ENCODE measurements around the gene ACSL1. TPM values are rescaled to one million over a fixed set of nuclear protein-coding genes. Genes with fewer than 3 reads are reported as not detected.

Gene ACSL1
- total and polyA plus RNA-seq, 2 of the 8 experiments (the other 6 are each of a cell fraction or from before 2014, with no cell fraction given), result 2.3 to 8.7 TPM

GRCh38 chr4:184856277-184856609 lies 30.5 kb upstream of the ACSL1 start:
- Histone ChIP-seq H4K20me1 (replicated peaks in 1 of 2; ENCODE audit: control insufficient read depth in 1 of 2, insufficient read depth in 2 of 2, low read length in 2 of 2) (no peaks in the 10 kb centered on the region), H3K4ac (replicated peaks; ENCODE audit: insufficient read length, low read depth, low read length) (no peak overlapping the region), H2BK5ac (ENCODE audit: low read depth, low read length) (no peak overlapping the region), H3K4me1 (replicated peaks in 1 of 4; ENCODE audit: control insufficient read depth in 3 of 4, insufficient read depth in 4 of 4, low read length in 3 of 4) (no peaks in the 10 kb centered on the region; a peak in 1 of 7 replicates), H2AFZ (ENCODE audit: low read length) (no peak overlapping the region), H4K5ac (ENCODE audit: insufficient read length, low read depth, low read length) (no peak overlapping the region), H4K91ac (replicated peaks; ENCODE audit: insufficient read length, low read length) (no peak overlapping the region), H3K4me3 (ENCODE audit: extremely low read depth in 1 of 4, insufficient read depth in 2 of 4, low read depth in 3 of 4, low read length in 4 of 4) (no peak overlapping the region), H2AK5ac (ENCODE audit: low read depth, low read length) (no peak overlapping the region), H3K56ac (replicated peaks; ENCODE audit: insufficient read length, low read depth, low read length) (no peak overlapping the region), H2BK20ac (ENCODE audit: low read length) (no peak overlapping the region), H3K23ac (ENCODE audit: insufficient read length) (no peak overlapping the region), H3K4me2 (ENCODE audit: insufficient read depth in 1 of 2, low read depth in 2 of 2, low read length in 2 of 2) (no peak overlapping the region), H3K9ac (replicated peaks in 1 of 4; ENCODE audit: extremely low read depth in 1 of 4, low read depth in 3 of 4, low read length in 3 of 4) (no peak overlapping the region), H3K79me2 (ENCODE audit: control insufficient read depth in 1 of 2, insufficient read depth in 2 of 2, low read length in 2 of 2) (no peaks in the 10 kb centered on the region), H4K8ac (ENCODE audit: extremely low read depth, insufficient read depth, low read length) (no peak overlapping the region), H2BK120ac (replicated peaks; ENCODE audit: low read depth, low read length) (no peak overlapping the region), H3K14ac (ENCODE audit: insufficient read length) (no peak overlapping the region), H3K9me3 (ENCODE audit: insufficient read depth in 2 of 2, low read depth in 1 of 2, low read length in 1 of 2) (no peaks in the 10 kb centered on the region), H3K27ac (ENCODE audit: low read depth, low read length) (no peak overlapping the region), H3K23me2 (ENCODE audit: low read depth, low read length) (no peaks in the 10 kb centered on the region), H3K79me1 (ENCODE audit: low read depth, low read length) (no peaks in the 10 kb centered on the region), H3K18ac (ENCODE audit: extremely low read depth, low read length) (no peak overlapping the region), H3K27me3 (replicated peaks in 1 of 4; ENCODE audit: control insufficient read depth in 3 of 4, extremely low read depth in 1 of 4, insufficient read depth in 3 of 4, low read length in 3 of 4) (no peaks in the 10 kb centered on the region), H2BK15ac (ENCODE audit: low read length) (no peak overlapping the region), H2BK12ac (ENCODE audit: low read depth, low read length) (no peak overlapping the region), H3K36me3 (ENCODE audit: control insufficient read depth in 2 of 4, insufficient read depth in 4 of 4, low read length in 3 of 4) (no peaks in the 10 kb centered on the region)
- POLR2A ChIA-PET (ENCODE audit: partially characterized antibody), result no interaction called here
- no peak for DNase-seq (ENCODE audit: low read depth in 1 of 2, low spot score in 2 of 2)
- CTCF ChIA-PET (ENCODE audit: partially characterized antibody), result interaction anchor here (1.5 kb wide), 1 partner anchor 33 kb away, joined by 3 read pairs; no protein-coding TSS in a partner anchor
- no peak for FAIRE-seq
- 91% methylated on average over 1 of the region's 1 CpG; no CpG with 5 or more reads in 1 of the 2 experiments for WGBS, 2 experiments (ENCODE audit: extremely low coverage in 1 of 2, insufficient coverage in 1 of 2, insufficient read length in 1 of 2, insufficient replicate concordance in 2 of 2, low coverage in 1 of 2, low lambda C conversion rate in 2 of 2, missing lambda C conversion rate in 1 of 2)
- TF ChIP-seq NANOG (IDR thresholded peaks at IDR 0.05; ENCODE audit: insufficient read depth, low read depth, low read length, poor library complexity, severe bottlenecking), result no peak
- no peak for TF ChIP-seq CBX8 (IDR thresholded peaks at IDR 0.05; ENCODE audit: borderline replicate concordance, low read depth, low read length)
- TF ChIP-seq, protein P1, sequence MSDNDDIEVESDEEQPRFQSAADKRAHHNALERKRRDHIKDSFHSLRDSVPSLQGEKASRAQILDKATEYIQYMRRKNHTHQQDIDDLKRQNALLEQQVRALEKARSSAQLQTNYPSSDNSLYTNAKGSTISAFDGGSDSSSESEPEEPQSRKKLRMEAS (IDR thresholded peaks at IDR 0.05), result no peak
- TF ChIP-seq NRF1 (IDR thresholded peaks at IDR 0.05; ENCODE audit: low read depth, low read length), result no peak
- no peak for TF ChIP-seq CBX5 (IDR thresholded peaks at IDR 0.05; ENCODE audit: low read depth, low read length)
- no peak for TF ChIP-seq BCL11A (IDR thresholded peaks at IDR 0.05; ENCODE audit: low read depth in 2 of 2, low read length in 2 of 2)
- TF ChIP-seq HDAC6 (IDR thresholded peaks at IDR 0.05; ENCODE audit: low read depth, low read length), result no peak

Measured in H1 (cell line).